ENCODE results near the gene RTN4RL1. TPM values are rescaled to one million over a fixed set of nuclear protein-coding genes. Genes with fewer than 3 reads are reported as not detected.

RTN4RL1 gene
- total RNA-seq, 2 donors from 2014 or later = 0.32 to 0.37 TPM

DNA sequence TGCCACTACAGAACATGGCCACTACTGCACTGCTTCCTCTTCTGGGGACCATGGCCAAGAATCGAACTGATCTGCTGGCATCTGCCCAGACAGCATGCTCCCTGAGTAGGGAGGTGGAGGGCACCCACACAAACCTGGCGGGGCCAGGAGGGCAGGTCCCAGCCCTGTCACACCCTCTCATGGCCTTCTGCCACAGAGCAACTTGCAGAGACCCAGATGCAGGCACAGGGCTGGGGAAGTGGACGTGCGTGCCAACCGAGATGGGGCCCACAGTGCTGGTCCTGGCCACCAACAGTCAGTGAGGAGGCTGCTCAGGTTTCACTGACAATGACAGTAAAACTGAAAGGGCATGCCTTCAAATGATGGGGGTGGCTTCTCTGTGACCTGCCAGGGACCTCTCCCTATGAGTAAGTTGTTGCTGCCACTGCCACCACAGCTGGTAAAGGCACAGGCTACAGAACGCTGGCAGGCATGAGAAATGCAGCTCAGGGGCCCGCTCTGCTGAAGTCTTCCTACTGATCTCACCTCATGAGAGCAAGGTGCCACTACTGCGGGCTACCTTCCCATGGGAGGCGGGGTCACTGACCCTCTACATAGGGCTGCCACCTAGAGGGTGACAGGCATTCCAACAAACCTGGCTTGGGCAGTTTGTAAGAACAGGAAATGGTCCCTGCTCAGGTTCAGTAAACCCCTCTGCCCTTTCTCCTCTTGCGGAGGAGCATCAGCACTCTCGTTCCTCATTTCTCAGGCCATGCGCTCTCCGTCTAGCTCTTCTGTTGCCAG lies 45.3 kb upstream of the RTN4RL1 start:
- no peak for DNase-seq
- Histone ChIP-seq H3K4me1 (no peaks in the 10 kb centered on the region), H3K27me3 (no peaks in the 10 kb centered on the region), H3K9ac (ENCODE audit: low read depth in 2 of 2, low read length in 2 of 2) (peak overlapping the region; percentile 14 to 40), H3K9me3 (no peaks in the 10 kb centered on the region), H3K27ac (peak overlapping the region; percentile 45), H3K36me3 (no peaks in the 10 kb centered on the region), H3K4me3 (no peak overlapping the region)
- TF ChIP-seq, protein P1, sequence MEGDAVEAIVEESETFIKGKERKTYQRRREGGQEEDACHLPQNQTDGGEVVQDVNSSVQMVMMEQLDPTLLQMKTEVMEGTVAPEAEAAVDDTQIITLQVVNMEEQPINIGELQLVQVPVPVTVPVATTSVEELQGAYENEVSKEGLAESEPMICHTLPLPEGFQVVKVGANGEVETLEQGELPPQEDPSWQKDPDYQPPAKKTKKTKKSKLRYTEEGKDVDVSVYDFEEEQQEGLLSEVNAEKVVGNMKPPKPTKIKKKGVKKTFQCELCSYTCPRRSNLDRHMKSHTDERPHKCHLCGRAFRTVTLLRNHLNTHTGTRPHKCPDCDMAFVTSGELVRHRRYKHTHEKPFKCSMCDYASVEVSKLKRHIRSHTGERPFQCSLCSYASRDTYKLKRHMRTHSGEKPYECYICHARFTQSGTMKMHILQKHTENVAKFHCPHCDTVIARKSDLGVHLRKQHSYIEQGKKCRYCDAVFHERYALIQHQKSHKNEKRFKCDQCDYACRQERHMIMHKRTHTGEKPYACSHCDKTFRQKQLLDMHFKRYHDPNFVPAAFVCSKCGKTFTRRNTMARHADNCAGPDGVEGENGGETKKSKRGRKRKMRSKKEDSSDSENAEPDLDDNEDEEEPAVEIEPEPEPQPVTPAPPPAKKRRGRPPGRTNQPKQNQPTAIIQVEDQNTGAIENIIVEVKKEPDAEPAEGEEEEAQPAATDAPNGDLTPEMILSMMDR (IDR thresholded peaks at IDR 0.05) = no peak
- intact Hi-C loops (cut with DNase I) = no loop called here

DNA sequence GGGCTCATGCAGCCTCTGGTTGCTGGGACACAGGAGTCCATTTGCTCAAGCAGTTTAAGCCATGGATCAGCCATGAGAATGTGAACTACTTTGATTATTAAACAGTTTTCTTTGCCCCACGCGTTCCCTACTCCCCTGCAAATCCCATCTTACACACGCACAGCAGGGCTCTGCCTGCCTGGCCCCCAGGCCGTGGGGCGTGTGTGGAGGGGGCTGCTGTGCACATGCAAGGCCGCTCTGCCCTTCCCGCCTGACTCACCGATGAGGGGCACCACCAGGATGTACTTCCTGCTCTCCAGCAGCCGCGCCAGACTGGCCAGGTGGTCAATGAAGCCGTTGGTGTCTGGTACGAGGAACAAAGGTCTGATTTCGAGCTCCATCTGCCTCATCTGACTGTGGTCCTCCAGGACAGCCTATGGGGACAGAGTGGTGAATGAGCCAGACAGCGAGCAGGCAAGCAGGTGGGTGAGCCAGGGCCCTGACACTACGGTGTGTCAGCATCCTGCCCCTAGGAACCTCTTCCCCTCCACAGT lies 43.5 kb upstream of the RTN4RL1 start:
- H3K4me1 ChIP-seq = no peaks in the 10 kb centered on the region
- no peaks in the 10 kb centered on the region for H3K36me3 ChIP-seq
- TF ChIP-seq, protein P1 (IDR thresholded peaks at IDR 0.05) = no peak
- intact Hi-C loops (cut with DNase I) = no loop called here
- H3K27me3 ChIP-seq = no peaks in the 10 kb centered on the region
- H3K27ac ChIP-seq = peak overlapping the region; percentile 53
- peak overlapping the region in 1 of 2 donors; percentile 28 for H3K9ac ChIP-seq (ENCODE audit: low read depth in 2 of 2, low read length in 2 of 2)
- no peak for DNase-seq
- no peaks in the 10 kb centered on the region for H3K9me3 ChIP-seq
- no peak overlapping the region for H3K4me3 ChIP-seq

DNA sequence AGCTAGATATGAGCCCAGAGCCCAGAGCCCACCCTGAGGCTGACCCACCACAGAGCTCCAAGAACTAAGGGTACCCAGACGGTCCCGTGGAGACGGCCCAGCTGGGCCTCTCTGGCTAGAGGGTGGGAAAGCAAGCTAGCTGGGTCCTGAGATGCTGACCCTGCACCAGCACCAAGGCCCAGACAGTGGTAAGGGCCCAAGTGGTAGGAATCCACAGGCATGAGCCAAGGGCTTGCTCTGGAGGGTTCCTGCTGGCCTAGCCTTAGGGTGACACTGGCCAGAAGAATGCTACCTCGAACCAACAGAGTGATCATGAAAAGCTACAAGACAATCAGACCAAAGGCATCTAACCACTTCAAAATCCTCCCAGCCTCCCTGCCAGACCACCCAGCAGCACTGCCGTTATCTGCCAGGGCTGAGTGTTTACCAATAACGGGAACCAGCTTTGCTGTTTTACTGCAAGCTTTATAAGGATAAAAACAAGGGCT lies 42.9 kb upstream of the RTN4RL1 start:
- Histone ChIP-seq H3K27ac (peak overlapping the region; percentile 53), H3K9ac (ENCODE audit: low read depth in 2 of 2, low read length in 2 of 2) (peak overlapping the region in 1 of 2 donors; percentile 3), H3K4me1 (no peaks in the 10 kb centered on the region), H3K27me3 (no peaks in the 10 kb centered on the region), H3K36me3 (no peaks in the 10 kb centered on the region), H3K4me3 (no peak overlapping the region), H3K9me3 (no peaks in the 10 kb centered on the region)
- intact Hi-C loops (cut with DNase I) = no loop called here
- TF ChIP-seq, protein P1 (IDR thresholded peaks at IDR 0.05) = no peak
- DNase-seq = no peak

- peak overlapping the region; percentile 53 for H3K27ac ChIP-seq
- H3K9me3 ChIP-seq = no peaks in the 10 kb centered on the region
- no peaks in the 10 kb centered on the region for H3K27me3 ChIP-seq
- peak overlapping the region in 1 of 2 donors; percentile 3 for H3K9ac ChIP-seq (ENCODE audit: low read depth in 2 of 2, low read length in 2 of 2)
- no peak overlapping the region for H3K4me3 ChIP-seq
- DNase-seq = no peak
- H3K36me3 ChIP-seq = no peaks in the 10 kb centered on the region
- TF ChIP-seq, protein P1 (IDR thresholded peaks at IDR 0.05) = no peak
- intact Hi-C loops (cut with DNase I) = no loop called here
- no peaks in the 10 kb centered on the region for H3K4me1 ChIP-seq
Observed at GRCh38 chr17:2067608-2068024, 42.5 kb upstream of the RTN4RL1 start.

DNA sequence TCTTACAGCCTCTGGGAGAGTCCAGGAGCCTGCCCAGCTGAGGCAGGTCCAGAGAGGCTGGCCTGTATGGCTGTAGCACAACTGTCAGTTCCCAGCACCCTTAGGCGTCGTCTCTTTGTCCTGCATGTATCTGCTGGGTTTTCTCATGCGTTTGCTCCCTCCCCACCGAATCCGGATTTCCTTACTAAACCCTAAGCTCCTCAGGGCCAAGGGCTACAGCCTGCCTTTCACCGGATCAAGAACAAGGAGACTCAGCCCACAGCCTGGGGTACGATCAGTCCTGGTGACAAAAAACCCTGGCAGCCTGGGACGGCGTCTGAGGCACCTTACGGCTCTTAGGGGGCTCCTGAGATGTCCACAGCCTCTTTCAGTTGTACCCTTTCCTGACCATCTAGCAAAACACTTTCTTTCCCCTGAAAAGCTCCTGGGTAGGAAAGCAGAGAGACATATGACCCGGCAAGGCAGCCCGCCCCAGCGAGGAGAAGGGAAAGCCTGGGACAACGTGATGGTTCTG lies 42.0 kb upstream of the RTN4RL1 start:
- Histone ChIP-seq H3K9ac (ENCODE audit: low read depth in 2 of 2, low read length in 2 of 2) (peak overlapping the region; percentile 3 to 19), H3K27ac (peak overlapping the region; percentile 53), H3K4me3 (no peak overlapping the region), H3K27me3 (no peaks in the 10 kb centered on the region), H3K36me3 (no peaks in the 10 kb centered on the region), H3K9me3 (no peaks in the 10 kb centered on the region), H3K4me1 (no peaks in the 10 kb centered on the region)
- intact Hi-C loops (cut with DNase I) = no loop called here
- no peak for DNase-seq
- TF ChIP-seq, protein P1 (IDR thresholded peaks at IDR 0.05) = no peak

All from colonic mucosa (tissue), 4 donors.